Measurements from ENCODE around the gene IMPG2.

The IMPG2 gene

GRCh38 chr3:101292027-101292426 lies 28.3 kb downstream of the IMPG2 start:
- POLR2A ChIA-PET: no interaction called here
- Histone ChIP-seq H3K9me3 (ENCODE audit: control insufficient read depth, insufficient read depth, low read depth, low read length) (no peaks in the 10 kb centered on the region), H3K36me3 (ENCODE audit: control insufficient read depth in 2 of 2, insufficient read depth in 1 of 2, low read length in 2 of 2) (no peaks in the 10 kb centered on the region), H3K4me3 (ENCODE audit: low read depth, low read length) (no peak overlapping the region), H3K4me1 (ENCODE audit: control insufficient read depth, insufficient read depth, low read length) (no peaks in the 10 kb centered on the region), H3K27ac (ENCODE audit: extremely low read depth, low read depth, low read length) (no peak overlapping the region)
- TF ChIP-seq ZNF157 (tag by site-specific recombination; IDR thresholded peaks at IDR 0.05): no peak
- TF ChIP-seq ZNF791 (tag by site-specific recombination; IDR thresholded peaks at IDR 0.05): no peak
- TF ChIP-seq ZNF529 (tag by site-specific recombination; IDR thresholded peaks at IDR 0.05; ENCODE audit: insufficient replicate concordance): no peak
- no peak for TF ChIP-seq ZNF707 (tag by site-specific recombination; IDR thresholded peaks at IDR 0.05)
- TF ChIP-seq ZNF169 (tag by site-specific recombination; IDR thresholded peaks at IDR 0.05): no peak
- TF ChIP-seq BCL6B (tag by site-specific recombination; IDR thresholded peaks at IDR 0.05): no peak
- no peak for TF ChIP-seq ZNF416 (tag by site-specific recombination; IDR thresholded peaks at IDR 0.05)
- no peak for TF ChIP-seq MZF1 (tag by site-specific recombination; IDR thresholded peaks at IDR 0.05; ENCODE audit: borderline replicate concordance)
- no peak for TF ChIP-seq ZNF132 (tag by site-specific recombination; IDR thresholded peaks at IDR 0.05; ENCODE audit: borderline replicate concordance)
- TF ChIP-seq ZNF560 (tag by site-specific recombination; IDR thresholded peaks at IDR 0.05; ENCODE audit: borderline replicate concordance): no peak
- no peak for TF ChIP-seq ZSCAN23 (tag by site-specific recombination; IDR thresholded peaks at IDR 0.05)
- CTCF ChIA-PET: no interaction called here

- Histone ChIP-seq H3K4me3 (ENCODE audit: low read depth, low read length) (no peak overlapping the region), H3K36me3 (ENCODE audit: control insufficient read depth in 2 of 2, insufficient read depth in 1 of 2, low read length in 2 of 2) (no peaks in the 10 kb centered on the region), H3K9me3 (ENCODE audit: control insufficient read depth, insufficient read depth, low read depth, low read length) (no peaks in the 10 kb centered on the region), H3K27ac (ENCODE audit: extremely low read depth, low read depth, low read length) (no peak overlapping the region), H3K4me1 (ENCODE audit: control insufficient read depth, insufficient read depth, low read length) (no peaks in the 10 kb centered on the region)
- CTCF ChIA-PET: no interaction called here
- no peak for TF ChIP-seq ZNF16 (tag by site-specific recombination; IDR thresholded peaks at IDR 0.05; ENCODE audit: low read depth)
- 0 out of 2 replicates have a peak, but pooled peaks have one; percentile 51 for TF ChIP-seq ZNF146 (tag by site-specific recombination; IDR thresholded peaks at IDR 0.05)
- TF ChIP-seq HOXD13 (CRISPR knock-in tag; IDR thresholded peaks at IDR 0.05; ENCODE audit: borderline replicate concordance): no peak
- TF ChIP-seq ZNF544 (tag by site-specific recombination; IDR thresholded peaks at IDR 0.05): no peak
- POLR2A ChIA-PET: no interaction called here
Observed at GRCh38 chr3:101288294-101288693, 32.1 kb downstream of the IMPG2 start.

- H3K36me3 ChIP-seq (ENCODE audit: control insufficient read depth in 2 of 2, insufficient read depth in 1 of 2, low read length in 2 of 2): no peaks in the 10 kb centered on the region
- CTCF ChIA-PET: no interaction called here
- no peak overlapping the region for H3K27ac ChIP-seq (ENCODE audit: extremely low read depth, low read depth, low read length)
- no peaks in the 10 kb centered on the region for H3K9me3 ChIP-seq (ENCODE audit: control insufficient read depth, insufficient read depth, low read depth, low read length)
- no peak overlapping the region for H3K4me3 ChIP-seq (ENCODE audit: low read depth, low read length)
- H3K4me1 ChIP-seq (ENCODE audit: control insufficient read depth, insufficient read depth, low read length): no peaks in the 10 kb centered on the region
- POLR2A ChIA-PET: no interaction called here
- TF ChIP-seq ZNF280D (tag by site-specific recombination; IDR thresholded peaks at IDR 0.05) (no peak), ZNF140 (tag by site-specific recombination; IDR thresholded peaks at IDR 0.05) (no peak), ZNF26 (tag by site-specific recombination; IDR thresholded peaks at IDR 0.05) (no peak), ZNF654 (tag by site-specific recombination; IDR thresholded peaks at IDR 0.05; ENCODE audit: low read depth) (no peak), ZBTB48 (tag by site-specific recombination; IDR thresholded peaks at IDR 0.05) (no peak), ZNF558 (tag by site-specific recombination; IDR thresholded peaks at IDR 0.05) (no peak), HIC1 (tag by site-specific recombination; IDR thresholded peaks at IDR 0.05) (no peak), ZBTB8A (tag by site-specific recombination; IDR thresholded peaks at IDR 0.05) (no peak), ZNF266 (tag by site-specific recombination; IDR thresholded peaks at IDR 0.05; ENCODE audit: low read depth) (no peak), SP2 (tag by site-specific recombination; IDR thresholded peaks at IDR 0.05) (no peak), MYNN (tag by site-specific recombination; IDR thresholded peaks at IDR 0.05; ENCODE audit: borderline replicate concordance) (no peak), RBAK (tag by site-specific recombination; IDR thresholded peaks at IDR 0.05) (no peak)
Observed at GRCh38 chr3:101284757-101285156, 35.6 kb downstream of the IMPG2 start.

Data from HEK293 (cell line).